Testis (tissue), 2 donors: ENCODE data around the gene NCAM2.

Experiments used
- CTCF ChIP-seq, 3 experiments: fragments of 450-650 bp in 2 of 3; fragments of 200-600 bp in 1 of 3; sonication (generic) in 1 of 3; IDR thresholded peaks; one replicate each; pipeline ENCODE4 v1.5.1; 2016 to 2019; ENCODE audit warnings: antibody characterized with exemption in 3 of 3, mild to moderate bottlenecking in 2 of 3, moderate library complexity in 1 of 3
- POLR2A ChIP-seq: fragments of 450-650 bp; IDR thresholded peaks from one replicate; pipeline ENCODE4 v1.6.1; 2017; ENCODE audit warnings: antibody characterized with exemption, mild to moderate bottlenecking, moderate library complexity

GRCh38 chr21:21146587-21147373 lies 148.6 kb downstream of the NCAM2 start:
- TF ChIP-seq CTCF (IDR thresholded peaks at IDR 0.05): no peak
- no peak for TF ChIP-seq POLR2A
